ENCODE results near the gene MTMR2. TPM values are rescaled to one million over a fixed set of nuclear protein-coding genes. Genes with fewer than 3 reads are reported as not detected.

MTMR2 gene
- polyA plus RNA-seq, 2 of the 4 experiments (the other 2 are of a cell fraction): 22.2 to 28.7 TPM

- 93% methylated on average over 12 of the region's 12 CpGs for WGBS (ENCODE audit: missing lambda C conversion rate)
- Histone ChIP-seq H3K4me1 (0 out of 3 replicates have a peak, but pooled peaks cover 6% of the 10 kb centered on the region), H3K9me3 (no peaks in the 10 kb centered on the region), H3K27ac (no peak overlapping the region), H3K4me3 (no peak overlapping the region), H3K4me2 (no peak overlapping the region)
- FAIRE-seq (no peak), DNase-seq (ENCODE audit: low read depth in 1 of 2, low spot score in 1 of 2) (no peak), ATAC-seq (no peak)
- POLR2A ChIA-PET: no interaction called here
- TF ChIP-seq NFE2L2 (conservative IDR thresholded peaks at IDR 0.05; ENCODE audit: low read length): no peak
- TF ChIP-seq ZSCAN20 (CRISPR knock-in tag; IDR thresholded peaks at IDR 0.05): no peak
- no peak for TF ChIP-seq ESRRA (IDR thresholded peaks at IDR 0.05; ENCODE audit: borderline replicate concordance, low read length)
- TF ChIP-seq TFCP2L1 (CRISPR knock-in tag; IDR thresholded peaks at IDR 0.05): no peak
- TF ChIP-seq CHD4 (IDR thresholded peaks at IDR 0.05; ENCODE audit: borderline replicate concordance): no peak
- TF ChIP-seq TP53 (CRISPR knock-in tag; IDR thresholded peaks at IDR 0.05): no peak
- no peak for TF ChIP-seq SREBF2 (IDR thresholded peaks at IDR 0.05)
- TF ChIP-seq HOXB5 (CRISPR knock-in tag; IDR thresholded peaks at IDR 0.05): no peak
- TF ChIP-seq CHD2 (IDR thresholded peaks at IDR 0.05; ENCODE audit: low read length, partially characterized antibody): no peak
- TF ChIP-seq, protein P1, sequence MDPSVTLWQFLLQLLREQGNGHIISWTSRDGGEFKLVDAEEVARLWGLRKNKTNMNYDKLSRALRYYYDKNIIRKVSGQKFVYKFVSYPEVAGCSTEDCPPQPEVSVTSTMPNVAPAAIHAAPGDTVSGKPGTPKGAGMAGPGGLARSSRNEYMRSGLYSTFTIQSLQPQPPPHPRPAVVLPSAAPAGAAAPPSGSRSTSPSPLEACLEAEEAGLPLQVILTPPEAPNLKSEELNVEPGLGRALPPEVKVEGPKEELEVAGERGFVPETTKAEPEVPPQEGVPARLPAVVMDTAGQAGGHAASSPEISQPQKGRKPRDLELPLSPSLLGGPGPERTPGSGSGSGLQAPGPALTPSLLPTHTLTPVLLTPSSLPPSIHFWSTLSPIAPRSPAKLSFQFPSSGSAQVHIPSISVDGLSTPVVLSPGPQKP (IDR thresholded peaks at IDR 0.05; ENCODE audit: low read depth, low read length): no peak
- TF ChIP-seq HDAC2 (IDR thresholded peaks at IDR 0.05): no peak
- TF ChIP-seq HMGXB4 (CRISPR knock-in tag; IDR thresholded peaks at IDR 0.05; ENCODE audit: borderline replicate concordance): no peak
- TF ChIP-seq PHF8 (IDR thresholded peaks at IDR 0.05; ENCODE audit: borderline replicate concordance, low read depth): no peak
- CTCF ChIA-PET: interaction anchor here (0.8 kb wide), 1 partner anchor 626 kb away, joined by 3 read pairs; no protein-coding TSS in a partner anchor
These were observed 123.5 kb downstream of the MTMR2 start for GRCh38 chr11:95800438-95800837.

DNA sequence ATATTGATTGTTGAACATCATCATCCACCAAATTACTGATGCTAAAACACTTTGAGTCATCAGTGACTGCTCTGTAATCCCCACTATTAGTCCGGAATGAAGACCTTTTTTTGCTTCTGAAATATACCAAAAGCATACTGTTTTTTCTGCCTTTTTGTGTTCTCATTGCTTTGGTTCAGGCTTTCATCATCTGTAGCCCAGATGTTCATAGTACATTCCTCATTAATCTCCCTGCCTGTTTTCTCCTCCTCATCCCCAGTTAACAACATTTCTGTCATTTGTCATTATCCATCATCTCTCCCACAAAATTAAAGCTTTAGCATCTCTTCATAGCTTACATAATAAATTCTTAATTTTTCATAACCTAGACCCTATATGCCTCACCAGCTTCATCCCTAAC, 124.4 kb downstream of the MTMR2 start:
- ChIA-PET POLR2A (no interaction called here), CTCF (no interaction called here)
- no peak overlapping the region for H3K4me2 ChIP-seq
- FAIRE-seq (no peak), ATAC-seq (no peak), DNase-seq (ENCODE audit: low read depth in 1 of 2, low spot score in 1 of 2) (no peak)
- TF ChIP-seq CBX2 (IDR thresholded peaks at IDR 0.05; ENCODE audit: borderline replicate concordance, low read depth): no peak
- TF ChIP-seq POLR2AphosphoS2 (conservative IDR thresholded peaks at IDR 0.05; ENCODE audit: low read length): no peak
- TF ChIP-seq, protein P1 (IDR thresholded peaks at IDR 0.05; ENCODE audit: low read depth, low read length): no peak
- TF ChIP-seq EHMT2 (IDR thresholded peaks at IDR 0.05; ENCODE audit: low read depth): no peak
- TF ChIP-seq RNF2 (IDR thresholded peaks at IDR 0.05; ENCODE audit: borderline replicate concordance, low read depth): no peak
- no peak for TF ChIP-seq CTCF (IDR thresholded peaks at IDR 0.05)
- no peak for TF ChIP-seq CBX8 (IDR thresholded peaks at IDR 0.05)
- TF ChIP-seq HES2 (IDR thresholded peaks at IDR 0.05): no peak
- no peak for TF ChIP-seq FOSL2 (IDR thresholded peaks at IDR 0.05)
- no peak for TF ChIP-seq FOSL2 (CRISPR knock-in tag; IDR thresholded peaks at IDR 0.05)
- no peak for TF ChIP-seq KDM5A (IDR thresholded peaks at IDR 0.05)
- no peak for TF ChIP-seq CHD2 (IDR thresholded peaks at IDR 0.05; ENCODE audit: low read length, partially characterized antibody)
- TF ChIP-seq ZC3H11A (IDR thresholded peaks at IDR 0.05): no peak
- TF ChIP-seq HOXB13 (CRISPR knock-in tag; IDR thresholded peaks at IDR 0.05; ENCODE audit: low read depth): no peak
- no peak for TF ChIP-seq SREBF2 (IDR thresholded peaks at IDR 0.05)
- 0 out of 3 replicates have a peak, but pooled peaks cover 6% of the 10 kb centered on the region for H3K4me1 ChIP-seq
- H3K4me3 ChIP-seq: no peak overlapping the region
- WGBS (ENCODE audit: missing lambda C conversion rate): 96% methylated on average over 1 of the region's 1 CpG
- no peak overlapping the region for H3K27ac ChIP-seq
- no peaks in the 10 kb centered on the region for H3K9me3 ChIP-seq
